Stimulated activated naive CD4-positive, alpha-beta T cell (primary cell): ENCODE results near the gene TDRD15.
"Not testable (repeated sequence)": the region's sequence is repeated elsewhere in the genome, so short reads cannot be mapped to it uniquely, and the experiment has no call there.

Experiments used
- DNase-seq, 6 experiments: peaks; one replicate each; lab custom pipeline; 2025; lab: John Stamatoyannopoulos, UW

Gene TDRD15

DNA sequence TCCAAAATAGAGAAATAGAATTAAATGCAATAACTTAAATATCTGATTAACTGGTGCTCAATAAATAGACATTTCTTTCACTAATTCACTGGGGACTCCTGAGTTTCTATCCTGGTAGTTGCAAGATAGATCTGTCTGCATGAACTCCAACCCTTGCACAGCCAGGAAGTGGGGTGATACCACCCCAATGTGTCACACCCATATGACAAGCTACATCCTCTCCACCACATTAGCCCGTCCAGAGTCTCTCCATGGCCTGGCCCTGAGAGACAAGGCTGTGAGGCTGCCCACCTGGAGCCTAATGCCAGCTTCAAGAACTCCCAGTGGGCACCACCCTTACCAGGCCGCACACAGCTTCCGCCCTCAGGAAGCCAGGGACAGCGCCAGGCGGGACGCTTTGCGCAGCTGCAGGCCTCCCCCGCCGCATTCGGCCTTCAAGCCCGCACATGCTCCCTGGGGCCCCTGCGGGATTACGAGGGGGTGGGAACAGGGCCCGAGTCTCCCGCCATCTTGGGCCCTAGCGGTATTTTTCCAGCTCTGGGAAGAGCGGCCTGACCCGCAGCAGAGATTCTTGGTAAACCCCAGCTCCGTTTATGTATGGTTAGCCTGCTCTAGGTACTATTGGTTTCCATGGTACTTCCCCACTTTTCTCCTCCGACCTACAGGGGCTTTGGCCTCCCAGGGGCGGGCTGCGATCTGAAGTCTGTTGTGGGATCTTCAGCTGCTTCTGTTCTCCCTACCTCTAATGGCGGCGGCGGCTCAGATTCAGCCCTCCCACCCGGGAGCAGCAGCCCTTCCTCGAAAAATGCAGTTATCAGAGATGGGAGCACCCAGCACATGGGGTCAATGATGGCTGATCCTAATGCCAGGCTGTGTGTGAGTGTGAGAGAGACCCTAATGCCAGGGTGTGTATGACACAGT is at the start of gene TDRD15:
TDRD15 (plus strand) TSS at position 496 of the 921 bp plus-strand sequence. CDS start 13,500 bp downstream, outside the sequence.
- peak in 3 of 6 experiments; percentile 2 to 9 (median 3) for DNase-seq

DNA sequence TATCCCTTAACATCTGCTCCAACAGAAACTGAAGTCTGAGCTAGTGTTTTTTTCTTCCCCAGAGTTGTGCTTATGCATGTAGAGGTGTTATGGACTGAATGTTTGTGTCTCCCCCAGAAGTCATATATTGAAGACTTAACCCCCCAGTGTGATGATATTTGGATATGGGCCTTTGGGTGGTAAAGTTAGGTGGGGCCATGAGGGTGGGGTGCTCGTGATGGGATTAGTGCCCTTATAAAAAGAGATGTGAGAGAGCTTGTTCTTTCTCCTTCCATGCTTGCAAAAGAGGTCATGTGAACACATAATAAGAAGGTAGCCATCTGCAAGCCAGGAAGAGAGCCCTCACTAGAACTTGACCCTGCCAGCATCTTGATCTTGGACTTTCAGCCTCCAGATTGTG is 45.5 kb upstream of the TDRD15 start:
- DNase-seq: no peak

DNA sequence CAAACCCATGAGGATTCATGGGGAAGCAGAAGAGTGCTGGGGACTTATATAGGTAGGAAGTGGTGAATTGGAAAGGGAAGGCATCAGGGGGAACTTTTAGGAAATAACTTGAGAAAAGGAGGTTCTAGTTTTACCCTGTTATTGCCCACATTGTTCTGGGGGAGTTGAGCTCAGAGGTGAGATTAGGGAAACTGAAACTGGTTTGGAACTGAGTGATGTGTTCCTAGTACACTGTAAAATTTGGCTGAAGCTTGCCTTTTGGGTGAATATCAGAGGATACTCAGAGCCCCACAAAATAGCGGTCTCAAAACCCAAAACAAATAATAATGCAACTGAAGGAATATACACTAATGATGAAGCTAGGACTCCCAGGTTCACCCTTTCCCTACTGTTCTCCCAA is 40.3 kb upstream of the TDRD15 start:
- no peak for DNase-seq

DNA sequence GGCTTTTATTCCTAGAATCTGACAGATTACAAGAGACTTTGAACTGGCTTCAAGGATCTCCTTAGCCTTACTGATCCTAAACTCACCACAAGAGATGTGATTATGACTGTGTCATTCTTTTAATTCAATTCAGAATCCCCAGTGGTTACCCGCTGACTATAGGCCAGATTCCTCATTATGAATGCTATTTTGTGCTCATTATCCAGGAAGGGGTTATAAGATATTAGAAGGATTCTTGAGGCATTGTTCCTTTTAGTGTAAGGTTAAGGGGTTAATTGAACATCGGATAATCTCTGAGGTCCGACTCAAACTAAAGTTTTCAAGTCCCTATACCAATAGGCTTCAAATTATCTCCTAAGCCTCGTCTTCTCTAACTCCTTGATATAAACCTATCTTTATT is 39.4 kb upstream of the TDRD15 start:
- DNase-seq: no peak

DNA sequence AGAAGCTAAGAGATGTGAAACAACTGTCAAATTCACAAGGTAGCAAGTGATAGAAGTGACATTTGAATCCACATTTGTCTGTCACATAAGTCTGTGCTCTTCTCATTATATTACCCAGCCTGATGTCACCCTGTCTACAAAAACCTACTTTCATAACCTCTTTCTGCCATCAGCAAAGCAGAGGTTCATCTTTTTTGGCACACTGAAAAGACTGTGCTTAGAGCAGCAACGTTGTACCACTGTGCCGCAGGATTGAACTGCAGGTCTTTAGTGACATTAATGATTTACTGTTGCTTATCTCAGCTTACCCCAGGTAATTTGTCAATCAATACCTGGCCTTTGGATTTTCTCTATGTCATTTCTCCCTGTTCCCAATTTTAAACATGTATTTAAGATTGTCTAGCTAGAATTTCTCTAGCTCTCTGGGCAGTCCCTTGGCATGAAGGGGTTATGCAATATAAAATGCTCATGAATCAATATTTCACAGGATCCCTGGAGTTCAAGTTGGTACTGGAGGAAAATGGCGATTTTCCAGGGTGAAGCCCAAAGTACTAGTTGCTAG is 31.4 kb upstream of the TDRD15 start:
- no peak for DNase-seq

DNA sequence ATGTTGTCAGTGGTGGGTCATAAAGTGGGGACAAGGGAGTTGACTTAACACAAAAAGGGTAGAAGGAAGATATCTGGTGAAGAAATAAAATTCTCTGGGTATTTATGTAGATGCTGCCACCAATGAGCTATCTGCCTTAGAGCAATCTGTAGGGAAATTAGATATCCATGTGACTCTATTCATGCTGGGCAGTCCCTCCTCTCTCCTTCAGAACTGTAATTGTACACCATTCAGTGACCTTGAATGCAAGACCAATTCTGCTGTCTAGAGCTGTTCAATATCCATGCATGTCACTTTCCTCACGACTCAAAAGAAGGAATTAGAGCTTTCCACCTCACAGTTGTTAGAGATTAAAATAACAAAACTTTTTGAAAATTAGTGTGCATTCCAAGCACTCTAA is 28.6 kb upstream of the TDRD15 start:
- DNase-seq: no peak

DNA sequence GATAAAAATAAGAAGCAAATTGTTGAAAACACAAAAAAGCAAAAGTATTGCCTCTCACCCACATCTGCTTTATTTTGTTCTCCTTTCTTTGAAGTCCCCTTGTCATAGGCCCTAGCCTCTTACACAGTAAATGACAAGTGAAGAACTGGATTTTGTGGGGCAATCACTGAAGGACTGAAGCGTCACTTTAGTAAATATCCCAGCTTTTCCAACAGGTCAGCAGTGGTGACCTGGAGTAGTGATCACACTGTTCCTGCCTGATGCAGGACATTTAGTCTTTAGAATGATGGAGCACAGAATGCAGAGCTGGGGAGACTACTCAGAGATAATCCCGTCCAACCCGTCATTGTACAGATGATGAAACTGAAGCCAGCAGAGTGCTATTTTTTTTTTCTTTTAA is 28.1 kb upstream of the TDRD15 start:
- no peak for DNase-seq

DNA sequence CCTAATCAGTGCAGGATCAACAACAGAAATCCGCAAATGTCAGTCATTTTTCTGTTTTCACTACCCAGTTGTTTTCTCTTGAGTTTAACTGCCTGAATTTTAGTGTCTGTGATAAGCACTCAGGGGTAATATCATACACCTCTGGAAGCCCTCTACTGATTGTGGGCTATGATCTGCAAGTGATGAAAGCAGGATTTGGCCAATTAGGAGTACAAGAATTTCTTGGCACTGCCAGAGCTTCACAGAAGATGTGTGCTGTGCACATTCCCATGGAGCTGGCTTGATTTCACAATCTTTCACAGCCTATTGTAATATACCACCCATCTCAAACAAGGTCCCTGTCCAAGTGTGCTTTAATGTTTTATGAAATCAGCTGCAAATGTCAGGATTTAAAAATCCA is 27.3 kb upstream of the TDRD15 start:
- no peak for DNase-seq

DNA sequence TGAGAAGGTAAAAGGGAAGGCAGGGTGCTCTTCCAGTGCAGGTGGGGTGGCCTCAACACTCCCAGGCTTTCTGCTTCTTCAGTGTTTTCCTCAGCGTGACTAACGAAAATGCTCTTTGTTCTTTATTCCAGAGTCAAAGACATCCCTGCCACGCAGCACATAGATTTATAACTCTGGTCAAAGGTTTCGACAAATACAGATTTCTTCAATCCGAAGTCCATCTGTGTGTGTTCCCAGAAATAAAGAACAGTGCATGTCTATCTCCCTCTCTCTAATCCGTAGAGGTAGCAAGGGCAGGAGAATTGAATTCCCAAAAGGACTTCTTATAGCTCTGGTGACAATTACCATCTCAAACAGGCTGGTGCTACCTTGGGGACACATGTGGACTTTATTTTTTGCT is 26.4 kb upstream of the TDRD15 start:
- DNase-seq: no peak

DNA sequence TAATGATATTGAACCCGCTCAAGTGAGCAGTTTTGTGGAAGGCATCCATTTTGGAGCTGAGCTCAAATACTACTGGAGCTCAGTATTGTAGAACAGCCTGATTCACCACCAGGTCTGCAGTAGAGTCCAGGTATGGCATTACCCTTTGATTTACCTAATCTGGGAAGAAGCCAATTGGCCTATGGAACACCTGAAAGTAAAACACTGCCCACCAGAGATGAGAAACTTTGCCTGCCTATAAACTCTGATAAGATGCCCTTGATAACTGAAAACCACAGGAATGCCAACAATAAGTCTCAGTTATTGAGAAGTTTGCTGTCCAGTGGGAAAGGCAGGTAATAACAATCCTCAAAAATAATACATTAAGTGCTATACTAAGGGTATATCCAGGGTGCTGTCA is 25.5 kb upstream of the TDRD15 start:
- no peak for DNase-seq

DNA sequence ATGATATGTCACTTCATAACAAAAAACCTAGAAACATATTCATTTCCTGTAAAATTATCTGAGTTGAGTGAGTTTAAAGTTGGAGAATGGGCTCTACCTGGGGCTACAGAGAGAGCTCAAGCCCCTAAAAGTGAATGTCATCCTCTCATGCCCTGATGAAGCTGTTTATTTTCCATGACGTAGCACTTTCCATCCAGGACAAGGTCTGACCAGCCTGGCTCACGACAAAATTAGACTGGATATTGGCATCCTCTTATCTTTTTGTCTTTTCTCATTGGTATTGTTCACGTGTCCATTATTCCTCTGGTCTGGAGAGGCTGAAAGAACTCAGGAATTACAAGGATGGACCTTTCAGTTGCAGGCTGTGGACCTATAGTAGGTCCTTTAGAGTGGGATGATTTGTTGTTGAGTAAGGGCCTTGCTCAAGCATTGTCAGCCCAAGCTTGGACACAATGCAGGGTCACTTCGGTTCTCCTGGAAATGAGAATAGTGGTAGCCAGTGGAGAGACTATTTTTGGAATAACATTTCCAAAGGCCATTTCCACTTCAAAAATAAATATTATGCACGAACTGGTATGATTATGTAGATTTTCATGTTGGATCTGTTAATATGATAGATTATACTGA is 24.4 kb upstream of the TDRD15 start:
- no peak for DNase-seq

DNA sequence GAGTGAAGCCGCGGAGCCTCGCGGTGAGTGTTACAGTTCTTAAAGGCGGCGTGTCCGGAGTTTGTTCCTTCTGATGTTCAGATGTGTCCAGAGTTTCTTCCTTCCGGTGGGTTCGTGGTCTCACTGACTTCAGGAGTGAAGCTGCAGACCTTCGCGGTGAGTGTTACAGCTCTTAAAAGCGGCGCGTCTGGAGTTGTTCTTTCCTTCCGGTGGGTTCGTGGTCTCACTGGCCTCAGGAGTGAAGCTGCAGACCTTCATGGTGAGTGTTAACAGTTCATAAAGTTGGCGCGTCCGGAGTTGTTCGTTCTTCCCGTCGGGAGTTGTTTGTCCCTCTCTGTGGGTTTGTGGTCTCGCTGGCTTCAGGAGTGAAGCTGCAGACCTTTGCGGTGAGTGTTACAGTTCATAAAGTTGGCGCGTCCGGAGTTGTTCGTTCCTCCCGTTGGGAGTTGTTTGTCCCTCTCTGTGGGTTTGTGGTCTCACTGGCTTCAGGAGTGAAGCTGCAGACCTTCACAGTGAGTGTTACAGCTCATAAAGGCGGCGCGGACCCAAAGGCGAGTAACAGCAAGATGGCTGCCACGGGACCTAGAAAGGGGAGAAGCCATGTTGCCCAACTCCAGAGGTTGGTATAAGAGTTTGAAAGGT is 22.1 kb upstream of the TDRD15 start:
- not testable (repeated sequence) for DNase-seq

DNA sequence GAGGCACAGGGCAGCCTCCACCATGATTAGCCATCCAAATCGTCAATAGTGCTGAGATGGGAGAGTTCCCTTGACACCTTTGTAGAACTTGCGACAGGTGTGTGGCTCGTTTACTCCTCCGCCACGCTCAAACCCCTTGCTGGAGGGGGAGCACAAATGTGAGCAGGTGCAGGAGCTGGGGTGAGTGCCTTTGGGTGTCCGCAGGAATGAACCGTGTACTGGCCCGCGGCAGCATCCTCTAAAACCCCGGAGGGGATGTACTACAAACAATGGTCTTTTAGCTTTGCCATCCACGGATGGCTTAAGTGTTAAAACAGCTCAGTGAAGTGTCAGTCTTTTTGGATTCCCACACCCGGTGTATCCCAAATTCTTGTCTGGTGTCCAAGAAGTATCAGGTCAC is 21.4 kb upstream of the TDRD15 start:
- no peak for DNase-seq

DNA sequence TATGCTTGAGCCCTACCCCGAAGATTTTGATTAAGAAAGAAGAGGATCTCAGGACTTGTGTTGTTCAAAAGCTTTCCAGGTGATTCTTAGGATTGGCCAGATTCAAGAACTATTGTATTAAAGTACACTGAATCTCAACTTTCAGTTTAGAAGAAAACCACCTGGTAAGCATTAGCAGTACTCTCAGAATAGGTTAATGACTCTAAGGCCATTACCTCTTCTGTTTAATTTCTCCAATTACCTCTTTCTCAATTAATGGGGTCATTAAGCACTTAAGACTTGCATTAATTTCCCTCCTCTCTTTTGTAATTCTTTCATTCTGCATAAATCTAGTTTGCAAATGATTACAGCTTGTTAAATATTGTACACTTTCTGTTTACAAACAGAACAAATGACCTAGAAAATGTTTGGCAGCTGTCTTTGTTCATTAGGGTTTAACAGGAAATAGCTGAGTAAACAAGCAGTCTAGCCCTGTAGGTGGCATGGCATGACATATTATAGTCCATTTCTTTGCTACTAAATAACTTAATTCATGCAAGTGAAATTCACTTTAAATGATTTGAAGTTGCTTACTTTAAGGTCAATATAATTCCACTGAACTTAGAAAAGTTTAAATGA is 20.4 kb upstream of the TDRD15 start:
- DNase-seq: no peak

DNA sequence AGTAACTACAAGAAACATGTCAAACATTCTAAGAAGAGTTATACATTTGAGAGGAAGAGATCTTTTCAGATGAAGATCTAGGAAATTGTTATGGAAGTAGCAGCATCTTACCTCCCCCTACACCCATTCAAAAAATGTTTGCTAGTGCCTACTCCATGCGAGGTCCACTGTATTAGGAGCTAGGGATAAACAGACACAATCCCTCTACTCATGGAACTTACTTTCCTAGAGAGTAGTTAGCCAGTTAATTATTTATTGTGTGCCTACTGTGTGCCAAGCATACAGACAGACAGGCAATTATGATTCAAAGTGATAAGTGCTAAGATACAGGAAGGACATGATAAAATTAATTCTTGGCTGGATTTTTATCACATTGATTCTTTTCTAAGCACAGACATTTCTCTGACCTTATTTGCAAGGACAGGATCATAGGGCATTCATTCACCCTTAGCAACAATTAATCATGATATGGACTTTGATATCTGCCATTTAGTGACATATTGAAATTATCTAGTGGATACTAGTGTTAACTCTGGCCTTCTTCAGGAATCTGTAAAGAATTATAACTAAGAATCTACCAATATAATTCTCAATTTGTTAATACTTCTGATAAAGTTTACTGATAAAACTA is 19.6 kb upstream of the TDRD15 start:
- no peak for DNase-seq

DNA sequence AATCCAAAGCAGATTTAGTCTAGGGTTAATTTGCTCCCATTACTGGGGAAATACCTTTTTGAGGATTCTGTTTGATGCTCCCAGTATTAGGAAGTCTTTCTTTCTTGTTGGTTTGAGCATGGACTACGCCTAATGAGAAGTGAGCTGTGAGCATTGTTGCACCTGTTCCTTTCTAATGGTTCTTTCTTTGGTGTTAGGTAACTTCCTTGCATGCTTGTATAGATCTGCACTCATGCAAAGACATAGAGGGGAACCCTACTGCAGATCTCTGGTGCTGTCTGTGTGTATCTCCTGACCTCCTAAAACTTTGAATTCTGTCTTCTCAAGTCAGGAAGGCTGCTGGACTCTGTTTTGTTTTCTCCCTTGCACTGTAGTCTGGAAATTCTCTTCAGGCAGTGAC is 12.8 kb upstream of the TDRD15 start:
- no peak for DNase-seq

DNA sequence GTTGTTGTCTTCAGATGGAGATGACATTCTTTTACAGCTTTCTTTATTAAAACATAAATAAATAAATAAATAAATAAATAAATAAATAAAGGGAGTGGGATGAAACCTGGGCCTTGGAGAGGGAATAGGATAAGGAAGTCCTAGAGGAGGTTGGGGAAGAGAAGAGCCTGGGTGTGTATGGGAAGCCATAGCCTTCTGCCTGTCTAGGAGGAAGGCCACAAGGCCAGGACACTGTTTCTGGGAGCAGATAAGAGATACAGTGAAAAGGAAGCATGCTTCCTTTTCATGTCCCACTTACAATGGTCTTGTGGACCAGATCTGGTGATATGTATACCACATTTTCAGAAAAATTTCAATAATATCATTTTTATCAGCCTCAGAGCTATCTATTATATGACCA is 6.1 kb upstream of the TDRD15 start:
- DNase-seq: no peak

DNA sequence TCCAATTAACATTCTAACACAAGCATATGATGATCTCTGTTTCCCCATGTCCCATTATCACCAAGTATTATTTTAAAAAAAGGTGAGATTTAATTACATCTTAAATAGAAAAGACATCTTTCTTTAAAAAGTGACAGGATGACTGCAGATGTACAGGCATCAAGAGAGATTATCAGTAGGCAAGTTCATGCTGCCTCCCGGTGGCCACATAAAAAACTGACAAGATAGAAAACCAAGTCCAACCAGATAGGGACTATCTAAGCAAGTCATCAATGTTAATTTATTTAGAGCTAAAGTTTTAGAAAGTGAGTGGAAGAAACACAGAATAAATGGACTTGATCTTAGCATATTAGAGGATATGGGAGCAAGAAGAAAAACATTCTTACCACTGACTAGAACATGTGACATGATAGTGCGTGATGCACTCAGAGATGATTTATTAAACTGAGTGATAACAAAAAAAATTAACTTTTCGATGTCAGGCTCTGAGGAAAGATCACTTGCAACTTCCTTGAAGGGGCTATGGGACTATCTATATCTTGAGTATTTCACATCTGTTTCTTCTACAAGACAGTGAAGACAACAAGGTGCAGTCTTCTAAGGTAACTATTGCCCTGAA is 5.4 kb upstream of the TDRD15 start:
- no peak for DNase-seq

DNA sequence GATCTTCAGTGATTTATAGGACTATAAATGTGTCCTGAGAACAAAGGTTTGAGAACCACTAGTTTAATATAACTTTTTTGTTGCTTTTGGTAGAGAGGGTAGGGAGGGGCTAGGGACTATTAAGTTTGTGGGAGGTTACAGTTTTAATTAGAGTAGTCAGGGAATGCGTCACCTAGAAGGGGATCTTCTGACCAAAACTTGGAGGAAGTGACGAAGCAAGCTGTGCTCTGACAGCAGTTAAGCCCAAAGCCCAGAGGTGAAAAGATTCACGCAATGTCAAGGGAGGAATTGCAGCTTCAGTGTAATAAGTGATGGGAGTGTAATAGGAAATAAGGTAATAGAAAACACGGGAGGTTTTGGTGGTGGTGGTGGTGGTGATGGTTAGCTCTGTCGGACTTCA is 8.1 kb downstream of the TDRD15 start:
- no peak for DNase-seq

DNA sequence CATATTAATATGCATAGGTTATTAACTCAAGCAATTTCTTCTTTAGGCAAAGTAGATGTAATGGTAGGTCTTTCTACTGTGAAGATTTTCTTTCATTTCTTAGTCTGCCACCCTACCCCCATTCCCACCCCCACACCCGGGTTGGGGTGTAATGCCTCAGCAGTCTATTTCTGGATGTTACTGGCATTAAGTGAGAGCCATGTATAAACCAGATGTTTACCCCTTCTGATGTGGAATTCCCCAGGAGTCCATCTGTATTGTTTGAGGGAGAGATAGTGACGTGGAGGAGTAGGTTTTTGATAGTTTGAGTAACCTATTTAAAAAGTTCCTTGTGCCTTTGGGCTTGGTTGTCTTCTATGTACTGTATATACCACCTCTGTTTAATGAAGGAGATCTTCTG is 11.8 kb downstream of the TDRD15 start:
- DNase-seq: no peak

DNA sequence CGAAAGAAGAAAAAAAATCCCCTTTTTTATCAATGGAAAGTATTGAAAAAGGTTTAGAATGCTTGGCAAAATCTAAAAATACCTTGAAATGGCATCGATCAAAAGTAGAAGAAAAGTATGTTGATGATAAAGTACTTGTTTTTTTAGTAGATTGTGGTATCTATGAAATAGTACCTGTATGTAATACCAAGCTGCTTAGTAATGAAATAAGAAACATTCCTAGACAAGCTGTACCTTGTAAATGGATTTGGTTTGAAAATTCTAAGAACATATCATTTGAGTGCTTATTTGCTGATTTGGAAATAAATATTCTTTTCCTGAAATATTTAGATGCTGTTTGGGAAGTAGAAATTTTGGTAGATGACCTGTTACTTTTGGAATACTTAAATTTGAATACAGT is 18.4 kb downstream of the TDRD15 start:
- no peak for DNase-seq
